Ascending aorta (tissue), 2 donors: Measurements from ENCODE around the gene NLGN1. TPM values are rescaled to one million over a fixed set of nuclear protein-coding genes. Genes with fewer than 3 reads are reported as not detected.

Experiments used
- DNase-seq, 2 donors: peaks; one replicate each; pipeline ENCODE4 v3.0.0-alpha.2; 2019; ENCODE audit warnings: low spot score in 2 of 2
- H3K27ac ChIP-seq, 2 donors: fragments of 200-600 bp; sonication (generic); one replicate each; pipeline ENCODE4 v1.5.1; 2016 to 2017; ENCODE audit warnings: mild to moderate bottlenecking in 1 of 2
- H3K27me3 ChIP-seq: fragments of 200-600 bp; sonication (generic); one replicate; pipeline ENCODE4 v1.5.1; 2017
- H3K36me3 ChIP-seq, 2 donors: fragments of 200-600 bp; sonication (generic); one replicate each; pipeline ENCODE4 v1.5.1; 2016
- H3K4me1 ChIP-seq, 2 donors: fragments of 200-600 bp; sonication (generic); one replicate each; pipeline ENCODE4 v1.5.1; 2016 to 2017; ENCODE audit warnings: mild to moderate bottlenecking in 1 of 2
- H3K4me3 ChIP-seq, 2 donors: fragments of 200-600 bp; sonication (generic); one replicate each; pipeline ENCODE4 v1.5.1; 2016 to 2017; ENCODE audit warnings: mild to moderate bottlenecking in 1 of 2
- H3K9me3 ChIP-seq, 2 donors: fragments of 200-600 bp; sonication (generic); one replicate each; pipeline ENCODE4 v1.5.1; 2016
- intact Hi-C: fragments of 100-400 bp; cut with DNase I; formaldehyde crosslinking; loops from one replicate; pipeline ENCODE4 v1.15.1; 2023
- total RNA-seq: library from RNA; depleted of rRNA; stranded (reverse); fragments of >200 nt; gene quantifications from one replicate; pipeline ENCODE4 v1.1.0, GENCODE V29; 2016
- TF ChIP-seq, protein P1 (sequence below), 3 experiments: fragments of 200-600 bp in 2 of 3; fragments of 450-650 bp in 1 of 3; sonication (generic) in 2 of 3; IDR thresholded peaks; one replicate each; pipeline ENCODE4 v1.5.1; 2016 to 2019; ENCODE audit warnings: antibody characterized with exemption in 3 of 3, mild to moderate bottlenecking in 1 of 3, moderate library complexity in 1 of 3

Gene NLGN1
- total RNA-seq, 1 donor from 2014 or later, result 5.2 TPM

DNA sequence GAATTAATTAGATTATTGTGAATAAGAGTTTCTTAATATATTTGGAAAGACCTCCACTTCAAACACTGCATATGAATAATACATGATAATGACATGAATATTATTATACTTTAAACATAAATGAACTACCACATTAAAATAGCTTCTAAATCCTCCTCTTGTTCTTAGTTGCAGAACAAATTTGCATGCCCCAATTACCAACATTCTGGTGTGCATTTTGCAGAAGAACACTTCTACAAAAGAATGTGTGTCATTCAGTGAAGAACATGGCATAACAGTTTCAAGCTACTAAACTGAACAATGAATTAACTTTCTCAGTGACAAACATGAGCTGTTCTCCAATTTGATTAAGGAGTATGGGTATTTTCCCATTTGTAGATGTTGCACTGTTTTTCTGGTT is 750.3 kb downstream of the NLGN1 start:
- Histone ChIP-seq H3K36me3 (no peaks in the 10 kb centered on the region), H3K4me1 (no peaks in the 10 kb centered on the region), H3K27me3 (no peaks in the 10 kb centered on the region), H3K4me3 (no peak overlapping the region), H3K27ac (no peak overlapping the region), H3K9me3 (no peaks in the 10 kb centered on the region)
- DNase-seq, result no peak
- TF ChIP-seq, protein P1, sequence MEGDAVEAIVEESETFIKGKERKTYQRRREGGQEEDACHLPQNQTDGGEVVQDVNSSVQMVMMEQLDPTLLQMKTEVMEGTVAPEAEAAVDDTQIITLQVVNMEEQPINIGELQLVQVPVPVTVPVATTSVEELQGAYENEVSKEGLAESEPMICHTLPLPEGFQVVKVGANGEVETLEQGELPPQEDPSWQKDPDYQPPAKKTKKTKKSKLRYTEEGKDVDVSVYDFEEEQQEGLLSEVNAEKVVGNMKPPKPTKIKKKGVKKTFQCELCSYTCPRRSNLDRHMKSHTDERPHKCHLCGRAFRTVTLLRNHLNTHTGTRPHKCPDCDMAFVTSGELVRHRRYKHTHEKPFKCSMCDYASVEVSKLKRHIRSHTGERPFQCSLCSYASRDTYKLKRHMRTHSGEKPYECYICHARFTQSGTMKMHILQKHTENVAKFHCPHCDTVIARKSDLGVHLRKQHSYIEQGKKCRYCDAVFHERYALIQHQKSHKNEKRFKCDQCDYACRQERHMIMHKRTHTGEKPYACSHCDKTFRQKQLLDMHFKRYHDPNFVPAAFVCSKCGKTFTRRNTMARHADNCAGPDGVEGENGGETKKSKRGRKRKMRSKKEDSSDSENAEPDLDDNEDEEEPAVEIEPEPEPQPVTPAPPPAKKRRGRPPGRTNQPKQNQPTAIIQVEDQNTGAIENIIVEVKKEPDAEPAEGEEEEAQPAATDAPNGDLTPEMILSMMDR (IDR thresholded peaks at IDR 0.05), result no peak
- intact Hi-C loops, result no loop called here

DNA sequence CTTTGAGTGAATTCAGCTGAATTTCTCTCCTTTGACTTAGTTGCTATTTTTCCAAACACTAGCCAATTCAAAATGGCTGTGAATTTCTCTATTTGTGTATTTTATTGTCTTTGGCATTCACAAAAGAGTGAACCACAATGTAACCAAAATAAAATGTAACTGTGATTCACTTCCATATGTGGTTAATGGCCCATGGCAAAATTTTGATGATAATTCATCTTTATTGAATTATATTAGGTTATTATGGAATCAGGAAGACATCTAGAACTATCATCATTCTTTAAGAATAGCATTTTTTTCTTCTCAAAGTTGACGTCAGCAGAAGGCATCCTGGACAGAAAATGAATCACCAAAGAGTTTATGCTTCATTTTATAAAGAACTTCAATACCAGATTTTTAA is 756.3 kb downstream of the NLGN1 start:
- no peak for DNase-seq
- intact Hi-C loops, result no loop called here
- Histone ChIP-seq H3K36me3 (no peaks in the 10 kb centered on the region), H3K27ac (no peak overlapping the region), H3K4me3 (no peak overlapping the region), H3K9me3 (no peaks in the 10 kb centered on the region), H3K27me3 (no peaks in the 10 kb centered on the region), H3K4me1 (peaks cover 4% of the 10 kb centered on the region in 2 donors)
- TF ChIP-seq, protein P1 (IDR thresholded peaks at IDR 0.05), result no peak

DNA sequence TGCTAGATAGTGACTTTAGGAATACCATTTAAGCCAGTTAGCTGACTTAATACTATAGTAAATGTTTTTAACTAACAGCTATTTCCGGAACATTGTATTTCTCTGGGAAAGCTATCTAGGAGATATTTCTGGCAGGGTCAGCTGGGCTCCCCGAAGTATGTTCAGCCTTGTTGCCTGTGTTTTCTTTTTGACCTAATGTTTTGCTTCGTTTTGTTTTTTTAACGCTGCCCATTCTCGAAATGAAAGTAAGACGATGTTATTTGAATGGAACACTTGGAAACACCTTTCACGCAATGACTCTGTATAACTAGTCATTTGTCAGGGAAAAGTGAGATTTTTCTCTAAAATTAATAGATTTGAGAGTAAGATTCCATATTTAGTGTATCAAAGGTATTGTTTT is 758.7 kb downstream of the NLGN1 start:
- DNase-seq, result no peak

DNA sequence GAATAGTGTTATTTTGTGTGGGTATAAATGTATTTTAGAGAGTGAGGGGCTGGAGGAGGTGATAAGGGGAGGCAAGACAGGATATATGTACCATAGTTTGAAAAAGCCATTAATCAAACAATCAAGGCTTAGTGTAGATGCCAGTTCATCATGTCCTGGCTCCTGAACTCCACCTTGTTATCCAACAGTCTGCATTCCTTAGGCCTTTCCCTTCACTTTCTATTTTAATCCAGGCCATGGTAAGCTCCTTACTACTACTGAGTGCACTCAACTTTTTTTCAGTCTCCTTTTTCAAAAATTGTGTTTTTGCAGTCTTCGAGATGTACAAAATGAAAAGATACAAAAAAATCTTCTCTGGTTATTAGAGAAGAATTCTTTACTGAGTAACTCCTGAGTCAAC is 761.1 kb downstream of the NLGN1 start:
- H3K36me3 ChIP-seq, result no peaks in the 10 kb centered on the region
- H3K9me3 ChIP-seq, result no peaks in the 10 kb centered on the region
- TF ChIP-seq, protein P1 (IDR thresholded peaks at IDR 0.05), result no peak
- H3K4me3 ChIP-seq, result no peak overlapping the region
- peaks cover 4% of the 10 kb centered on the region in 2 donors for H3K4me1 ChIP-seq
- intact Hi-C loops, result no loop called here
- H3K27ac ChIP-seq, result peak overlapping the region; percentile 7 to 44
- no peaks in the 10 kb centered on the region for H3K27me3 ChIP-seq
- DNase-seq, result no peak

More for the DNA sequence above, 758.7 kb downstream of the NLGN1 start:
- no peaks in the 10 kb centered on the region for H3K27me3 ChIP-seq
- H3K4me3 ChIP-seq, result peak overlapping the region; percentile 38 to 63
- H3K4me1 ChIP-seq, result peaks cover 4% of the 10 kb centered on the region in 2 donors
- H3K27ac ChIP-seq, result peak overlapping the region; percentile 47 to 82
- no peaks in the 10 kb centered on the region for H3K36me3 ChIP-seq
- intact Hi-C loops, result no loop called here
- TF ChIP-seq, protein P1 (IDR thresholded peaks at IDR 0.05), result no peak
- H3K9me3 ChIP-seq, result no peaks in the 10 kb centered on the region

DNA sequence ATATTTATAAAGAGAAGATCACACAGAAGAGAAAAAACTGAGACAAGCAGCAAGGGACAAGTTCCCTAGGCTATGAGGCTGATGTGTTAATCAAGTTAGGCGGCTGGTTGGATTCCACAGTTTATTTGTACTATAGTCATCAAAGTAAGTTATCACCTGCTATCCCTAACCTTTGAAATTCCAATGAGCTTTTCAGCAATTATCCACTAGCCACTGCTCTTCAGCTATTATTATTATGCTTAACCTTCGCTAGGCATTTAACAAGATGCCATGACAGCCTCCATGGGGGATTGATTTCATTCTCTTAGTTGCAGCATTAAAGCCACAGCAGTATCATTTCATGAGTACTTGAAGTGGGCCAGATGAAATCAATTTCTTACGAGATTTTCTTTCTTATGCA is 762.1 kb downstream of the NLGN1 start:
- peaks cover 0 to 5% of the 10 kb centered on the region in 2 donors for H3K9me3 ChIP-seq
- H3K4me3 ChIP-seq, result no peak overlapping the region
- intact Hi-C loops, result no loop called here
- H3K27ac ChIP-seq, result no peak overlapping the region
- H3K27me3 ChIP-seq, result no peaks in the 10 kb centered on the region
- no peak for DNase-seq
- TF ChIP-seq, protein P1 (IDR thresholded peaks at IDR 0.05), result no peak
- no peaks in the 10 kb centered on the region for H3K36me3 ChIP-seq
- H3K4me1 ChIP-seq, result peaks cover 4% of the 10 kb centered on the region in 2 donors

DNA sequence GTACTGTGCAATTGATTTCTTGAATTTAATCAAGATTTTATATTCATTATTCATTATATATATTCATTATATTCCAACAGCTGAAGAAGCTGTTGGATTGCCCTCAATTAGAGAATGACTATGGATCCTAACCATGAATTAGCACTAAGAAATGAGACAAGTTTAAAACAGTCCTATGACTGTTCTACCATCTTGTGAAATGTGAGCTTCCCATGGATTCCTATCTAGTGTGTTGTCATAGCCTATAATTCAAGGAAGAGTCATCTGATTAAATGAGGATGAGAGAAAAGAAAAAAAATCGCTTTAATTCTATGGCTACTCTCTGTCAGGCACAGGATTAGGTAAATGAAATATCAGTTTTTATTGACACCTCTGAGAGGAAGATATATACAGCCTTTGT is 765.0 kb downstream of the NLGN1 start:
- TF ChIP-seq, protein P1 (IDR thresholded peaks at IDR 0.05), result no peak
- no peak for DNase-seq
- H3K4me3 ChIP-seq, result no peak overlapping the region
- peaks cover 0 to 29% of the 10 kb centered on the region in 2 donors for H3K9me3 ChIP-seq
- no peaks in the 10 kb centered on the region for H3K36me3 ChIP-seq
- H3K4me1 ChIP-seq, result no peaks in the 10 kb centered on the region
- intact Hi-C loops, result no loop called here
- H3K27ac ChIP-seq, result no peak overlapping the region
- H3K27me3 ChIP-seq, result no peaks in the 10 kb centered on the region
